SKM-1 treated with dmso at 0.1 percent for 144 hours (cell line): ENCODE measurements around the gene EIF4G3.
A peak's percentile ranks its signal among the peaks of the same experiment; 100 is the strongest.
"Not testable (repeated sequence)": the region's sequence is repeated elsewhere in the genome, so short reads cannot be mapped to it uniquely, and the experiment has no call there.

Source experiments
- DNase-seq: peaks from one replicate; lab custom pipeline; 2025; ENCODE audit not compliant: unreplicated experiment; lab: John Stamatoyannopoulos, UW

Gene EIF4G3

GRCh38 chr1:21185221-21185731, 8.6 kb upstream of the EIF4G3 start:
- no peak for DNase-seq

GRCh38 chr1:21184276-21184675, 7.6 kb upstream of the EIF4G3 start:
- DNase-seq = peak; percentile 65

GRCh38 chr1:21182181-21182731, 5.6 kb upstream of the EIF4G3 start:
- no peak for DNase-seq

- DNase-seq = not testable (repeated sequence)
Observed at GRCh38 chr1:21178271-21178670, 1.6 kb upstream of the EIF4G3 start.

DNA sequence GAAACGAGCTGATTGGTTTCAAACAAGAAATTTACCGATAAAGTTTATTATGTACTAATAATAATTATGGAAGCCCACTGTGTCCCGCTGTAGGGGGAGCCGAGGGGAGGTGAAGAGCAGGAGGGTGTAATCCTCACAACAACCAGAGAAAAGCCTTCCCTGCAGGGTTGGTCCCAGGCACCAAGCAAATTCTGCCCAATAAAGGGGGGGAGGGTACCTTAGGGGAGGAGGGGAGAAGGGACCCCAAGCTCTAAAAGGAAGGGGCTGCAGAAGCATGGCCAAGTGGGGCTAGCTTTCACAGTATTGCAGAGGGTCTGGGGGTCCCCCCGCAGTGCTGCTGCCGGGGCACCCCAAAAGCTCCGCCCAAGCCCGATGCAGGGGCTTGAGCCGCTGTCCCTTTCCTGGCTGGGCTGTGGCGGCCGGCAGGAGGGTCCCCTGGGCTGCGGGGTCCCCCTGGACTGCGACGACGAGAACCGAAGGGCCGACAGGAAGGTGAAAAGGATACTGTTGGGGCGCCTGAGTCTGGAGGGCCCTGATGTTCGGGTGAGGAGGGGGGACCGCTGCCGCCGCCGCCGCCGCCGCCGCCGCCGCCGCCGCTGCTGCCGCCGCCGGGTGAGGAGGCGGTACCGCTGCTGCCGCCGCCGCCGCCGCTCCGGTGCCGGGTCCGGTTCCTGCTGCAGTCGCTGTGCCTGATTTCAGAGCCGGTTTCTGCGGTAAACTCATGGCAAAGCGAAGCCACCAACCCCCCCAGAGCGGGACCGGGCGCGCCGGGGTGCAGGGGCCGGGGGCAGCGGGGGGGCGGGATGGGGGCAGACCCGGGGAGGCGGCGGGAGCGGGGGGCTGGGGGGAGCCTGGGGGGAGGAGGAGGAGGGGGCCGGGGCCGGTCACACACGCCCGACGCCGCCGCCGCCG, 771 bp downstream of the EIF4G3 start:
- DNase-seq = no peak

GRCh38 chr1:21175324-21175669, 1.4 kb downstream of the EIF4G3 start:
- DNase-seq = peak; percentile 90

DNA sequence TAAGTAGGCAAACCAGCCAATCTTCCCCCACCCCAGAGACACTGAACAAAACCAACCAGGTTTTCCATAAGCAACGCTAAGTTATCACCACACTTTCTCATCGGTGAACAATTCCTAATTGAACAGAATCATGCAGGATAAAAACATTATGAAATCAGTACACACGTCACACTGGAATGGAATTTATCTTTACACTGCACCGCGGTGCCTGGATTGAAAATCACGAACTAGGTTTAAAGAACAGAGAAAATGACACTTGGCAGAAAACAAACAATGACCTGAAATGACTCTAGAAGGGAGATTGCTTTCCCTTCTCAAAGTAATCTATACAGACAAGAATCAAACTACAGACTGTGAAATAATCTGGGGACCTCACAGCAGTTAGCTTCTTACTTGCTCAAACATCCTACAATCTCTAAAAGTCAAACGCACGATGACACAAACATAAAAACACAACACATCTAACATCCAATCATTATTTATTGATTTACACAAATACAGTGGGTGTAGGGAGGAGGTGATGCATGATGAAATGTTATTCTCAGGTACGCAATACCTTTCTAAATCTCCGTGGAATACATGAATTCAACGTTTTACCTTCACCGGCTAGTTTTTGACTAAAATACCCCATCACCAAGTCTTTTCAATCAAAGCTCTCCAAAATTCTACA, 1.9 kb downstream of the EIF4G3 start:
- DNase-seq = no peak

DNA sequence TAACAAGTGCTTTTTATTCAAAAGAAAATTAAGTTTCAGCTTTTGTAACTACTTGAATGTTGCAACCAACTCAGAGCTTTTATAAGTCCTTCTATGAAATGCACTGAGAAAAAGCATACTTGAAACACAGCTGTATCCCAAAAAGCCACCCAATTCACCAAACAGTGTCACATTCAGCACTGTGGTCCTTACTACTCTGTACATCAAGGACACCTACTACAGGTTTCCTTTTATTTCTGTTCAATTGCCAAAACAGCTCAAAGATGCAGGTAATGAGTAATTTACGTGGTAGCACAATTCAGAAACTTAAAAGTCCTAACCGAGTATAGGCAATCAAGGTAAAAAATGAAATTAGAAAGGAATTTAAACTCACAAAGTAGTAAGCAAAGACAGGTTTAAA, 2.5 kb downstream of the EIF4G3 start:
- no peak for DNase-seq

GRCh38 chr1:21173096-21173495, 3.6 kb downstream of the EIF4G3 start:
- DNase-seq = not testable (repeated sequence)

GRCh38 chr1:21170837-21171236, 5.9 kb downstream of the EIF4G3 start:
- DNase-seq = not testable (repeated sequence)

DNA sequence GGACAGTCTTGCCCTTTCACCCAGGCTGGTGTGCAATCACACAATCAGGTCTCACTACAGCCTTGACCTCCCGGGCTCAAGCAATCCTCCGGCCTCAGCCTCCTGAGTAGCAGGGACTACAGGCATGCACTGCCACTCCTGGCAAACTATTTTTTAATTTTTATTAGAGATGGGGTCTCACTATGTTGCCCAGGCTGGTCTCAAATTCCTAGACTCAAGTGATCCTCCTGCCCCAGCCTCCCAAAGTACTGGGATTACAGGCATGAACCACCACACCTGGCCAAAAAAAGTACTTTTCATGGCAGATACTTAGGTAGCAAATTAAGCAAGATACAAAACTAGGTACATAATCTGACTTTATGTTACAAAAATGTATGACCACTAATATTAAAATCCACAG, 8.3 kb downstream of the EIF4G3 start:
- no peak for DNase-seq

- no peak for DNase-seq
Observed at GRCh38 chr1:21165646-21166045, 11.1 kb downstream of the EIF4G3 start.

- no peak for DNase-seq
Observed at GRCh38 chr1:21165076-21165475, 11.6 kb downstream of the EIF4G3 start.

- DNase-seq = no peak
Observed at GRCh38 chr1:21164266-21164665, 12.4 kb downstream of the EIF4G3 start.

DNA sequence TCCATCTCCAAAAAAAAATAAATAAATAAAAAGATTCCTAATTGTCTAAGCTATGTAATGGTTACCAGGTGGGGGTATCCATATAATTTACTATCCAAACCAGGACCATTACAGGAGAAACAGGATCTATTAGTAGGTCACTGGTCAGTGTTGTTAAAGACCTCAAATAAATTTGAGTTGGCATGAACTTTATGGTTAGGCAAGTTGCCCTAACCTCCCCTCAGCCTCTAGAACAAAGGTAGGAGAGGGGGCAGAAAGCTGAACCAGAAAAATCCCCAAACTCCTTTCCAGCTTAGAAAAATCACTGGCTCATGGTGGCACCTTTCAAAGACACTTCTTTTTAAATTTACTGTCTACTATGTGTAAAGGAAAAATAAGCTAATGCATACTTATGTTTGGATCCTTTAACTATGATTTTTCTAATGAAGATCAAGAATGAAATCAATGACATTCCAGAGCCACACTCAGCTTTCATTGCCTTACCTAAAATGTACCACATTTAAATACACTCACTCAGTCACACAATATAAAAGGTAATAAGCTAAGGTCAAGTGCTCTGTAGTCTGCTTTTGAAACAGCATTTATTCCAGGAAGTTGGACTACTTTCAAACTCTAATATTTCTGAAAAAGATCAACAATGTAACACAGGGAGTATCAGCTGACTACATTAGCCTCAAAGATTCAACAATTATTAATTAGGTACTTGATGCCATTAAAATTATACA, 13.8 kb downstream of the EIF4G3 start:
- no peak for DNase-seq

DNA sequence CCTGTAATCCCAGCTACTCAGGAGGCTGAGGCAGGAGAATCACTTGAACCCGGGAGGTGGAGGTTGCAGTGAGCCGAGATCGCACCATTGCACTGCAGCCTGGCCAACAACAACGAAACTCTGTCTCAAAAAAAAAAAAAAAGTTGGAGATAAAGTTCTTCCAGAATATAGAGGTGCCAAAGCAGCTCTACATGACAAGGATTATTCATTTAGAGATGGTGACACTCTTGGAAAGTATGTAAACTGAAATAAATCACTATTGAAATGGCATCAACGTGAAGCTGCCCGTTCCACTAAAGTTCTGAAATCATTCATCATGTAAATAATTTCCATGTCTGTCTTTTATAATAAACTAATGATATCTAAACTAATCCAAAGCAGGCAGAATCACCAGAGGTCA, 14.9 kb downstream of the EIF4G3 start:
- no peak for DNase-seq

- no peak for DNase-seq
Observed at GRCh38 chr1:21160263-21160796, 16.4 kb downstream of the EIF4G3 start.

DNA sequence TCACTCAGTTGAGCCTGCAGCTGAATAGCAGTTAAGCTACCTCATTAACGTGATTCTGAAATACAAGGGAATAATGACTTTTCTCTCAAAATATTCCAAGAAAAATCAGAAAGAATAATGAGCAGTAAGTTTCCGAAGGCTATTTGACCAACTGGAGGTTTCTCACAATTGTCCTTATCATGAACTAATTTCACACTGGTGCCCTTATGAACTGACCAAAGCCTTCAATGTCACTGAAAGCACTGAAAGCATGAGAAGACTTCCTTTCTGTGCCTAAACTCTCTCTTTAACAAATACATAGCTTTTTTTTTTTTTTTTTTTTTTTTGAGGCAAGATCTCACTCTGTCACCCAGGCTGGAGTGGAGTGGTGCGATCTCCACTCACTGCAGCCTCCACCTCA, 18.8 kb downstream of the EIF4G3 start:
- DNase-seq = no peak

- no peak for DNase-seq
Observed at GRCh38 chr1:21157054-21157453, 19.6 kb downstream of the EIF4G3 start.

GRCh38 chr1:21156019-21156418, 20.7 kb downstream of the EIF4G3 start:
- no peak for DNase-seq

DNA sequence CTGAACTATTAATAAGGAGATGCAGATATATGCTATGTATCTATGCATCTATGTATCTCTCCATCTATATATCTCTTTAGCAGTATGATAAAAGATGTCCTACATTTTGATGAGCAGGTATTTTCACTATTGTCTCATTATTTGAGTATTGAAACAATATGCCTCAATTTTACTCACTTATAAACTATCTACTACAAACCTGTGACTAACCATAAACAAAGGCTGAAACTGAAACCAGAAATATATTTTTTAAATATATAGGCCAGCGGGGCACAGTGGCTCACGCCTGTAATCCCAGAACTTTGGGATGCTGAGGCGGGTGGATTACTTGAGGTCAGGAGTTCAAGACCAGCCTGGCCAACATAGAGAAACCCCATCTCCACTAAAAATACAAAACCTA, 22.0 kb downstream of the EIF4G3 start:
- no peak for DNase-seq
